Brain microvascular endothelial cell (primary cell): ENCODE results near the gene FERMT2.

Experiments
- DNase-seq: peaks from one replicate; pipeline ENCODE4 v3.0.0-alpha.2; 2020
- H3K27ac ChIP-seq: fragments of 250-450 bp; sonication (Bioruptor Pico); 2 replicates; pipeline ENCODE4 v1.5.1; 2020; ENCODE audit warnings: mild to moderate bottlenecking, moderate library complexity
- H3K27me3 ChIP-seq: fragments of 250-450 bp; sonication (Bioruptor Pico); replicated peaks from 2 replicates; pipeline ENCODE4 v1.5.1; 2020; ENCODE audit warnings: mild to moderate bottlenecking
- H3K36me3 ChIP-seq: fragments of 250-450 bp; sonication (Bioruptor Pico); replicated peaks from 2 replicates; pipeline ENCODE4 v1.5.1; 2020; ENCODE audit warnings: mild to moderate bottlenecking
- H3K4me3 ChIP-seq: 2 replicates; pipeline ENCODE4 v1.5.1; 2011; ENCODE audit warnings: low read depth, mild to moderate bottlenecking, control low read depth, low read length, moderate library complexity
- in situ Hi-C: cut with HindIII; loops from 2 replicates; pipeline ENCODE4 v1.10.0; 2017; ENCODE audit warnings: low sequenced_read_pairs, low pct_ligation_motif_present
- TF ChIP-seq, protein P1 (sequence below): IDR thresholded peaks from 2 replicates; pipeline ENCODE4 v1.5.1; 2011; ENCODE audit warnings: low read depth, mild to moderate bottlenecking, moderate library complexity, low read length, control low read depth, inconsistent platforms; ENCODE audit errors: missing control alignments

The FERMT2 gene

DNA sequence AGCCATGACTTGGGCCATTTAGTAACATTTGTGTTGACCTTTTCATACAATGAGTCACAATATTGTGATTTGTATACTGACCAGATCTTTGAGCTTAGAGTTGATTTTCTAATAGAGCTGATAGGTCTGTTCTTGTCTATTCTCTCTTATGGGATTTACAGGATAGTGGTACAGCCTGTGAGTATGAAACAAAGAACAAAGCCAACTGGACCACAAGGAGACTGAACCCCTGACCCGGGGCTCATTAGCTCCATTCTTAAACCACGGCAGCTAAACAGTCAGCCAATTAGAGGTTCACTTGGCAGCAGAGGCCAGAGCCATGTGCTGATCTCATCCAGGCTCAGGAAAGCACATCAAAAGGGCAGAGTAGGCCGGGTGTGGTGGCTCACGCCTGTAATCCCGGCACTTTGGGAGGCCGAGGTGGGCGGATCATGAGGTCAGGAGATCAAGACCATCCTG is 100.4 kb downstream of the FERMT2 start:
- DNase-seq = no peak
- H3K27ac ChIP-seq = no peak overlapping the region
- in situ Hi-C loops = no loop called here

DNA sequence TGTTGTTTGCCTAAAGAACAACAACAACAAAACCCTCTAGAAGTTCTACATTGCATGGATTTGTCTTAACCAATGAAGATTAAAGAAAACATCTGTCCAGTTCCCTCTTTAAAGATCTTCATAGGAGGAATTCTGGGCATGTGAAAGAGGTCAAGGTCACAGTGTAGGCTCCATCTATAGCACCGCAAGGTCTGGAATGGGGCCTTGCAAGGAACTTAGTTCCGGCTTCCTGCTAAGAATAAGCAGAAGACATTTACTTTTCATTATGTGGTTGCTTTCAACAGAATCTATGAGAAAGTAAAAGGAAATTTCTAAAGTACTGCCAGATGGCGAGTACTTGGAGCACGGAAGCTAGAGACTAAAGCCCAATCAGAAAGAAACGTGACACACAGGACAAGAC is 102.2 kb downstream of the FERMT2 start:
- in situ Hi-C loops = no loop called here
- Histone ChIP-seq H3K27me3 (no peaks in the 10 kb centered on the region), H3K4me3 (no peak overlapping the region), H3K27ac (no peak overlapping the region), H3K36me3 (no peaks in the 10 kb centered on the region)
- TF ChIP-seq, protein P1, sequence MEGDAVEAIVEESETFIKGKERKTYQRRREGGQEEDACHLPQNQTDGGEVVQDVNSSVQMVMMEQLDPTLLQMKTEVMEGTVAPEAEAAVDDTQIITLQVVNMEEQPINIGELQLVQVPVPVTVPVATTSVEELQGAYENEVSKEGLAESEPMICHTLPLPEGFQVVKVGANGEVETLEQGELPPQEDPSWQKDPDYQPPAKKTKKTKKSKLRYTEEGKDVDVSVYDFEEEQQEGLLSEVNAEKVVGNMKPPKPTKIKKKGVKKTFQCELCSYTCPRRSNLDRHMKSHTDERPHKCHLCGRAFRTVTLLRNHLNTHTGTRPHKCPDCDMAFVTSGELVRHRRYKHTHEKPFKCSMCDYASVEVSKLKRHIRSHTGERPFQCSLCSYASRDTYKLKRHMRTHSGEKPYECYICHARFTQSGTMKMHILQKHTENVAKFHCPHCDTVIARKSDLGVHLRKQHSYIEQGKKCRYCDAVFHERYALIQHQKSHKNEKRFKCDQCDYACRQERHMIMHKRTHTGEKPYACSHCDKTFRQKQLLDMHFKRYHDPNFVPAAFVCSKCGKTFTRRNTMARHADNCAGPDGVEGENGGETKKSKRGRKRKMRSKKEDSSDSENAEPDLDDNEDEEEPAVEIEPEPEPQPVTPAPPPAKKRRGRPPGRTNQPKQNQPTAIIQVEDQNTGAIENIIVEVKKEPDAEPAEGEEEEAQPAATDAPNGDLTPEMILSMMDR = no peak
- no peak for DNase-seq

More for the DNA sequence above, 100.4 kb downstream of the FERMT2 start:
- no peaks in the 10 kb centered on the region for H3K27me3 ChIP-seq
- TF ChIP-seq, protein P1 = no peak
- H3K4me3 ChIP-seq = no peak overlapping the region
- H3K36me3 ChIP-seq = no peaks in the 10 kb centered on the region

DNA sequence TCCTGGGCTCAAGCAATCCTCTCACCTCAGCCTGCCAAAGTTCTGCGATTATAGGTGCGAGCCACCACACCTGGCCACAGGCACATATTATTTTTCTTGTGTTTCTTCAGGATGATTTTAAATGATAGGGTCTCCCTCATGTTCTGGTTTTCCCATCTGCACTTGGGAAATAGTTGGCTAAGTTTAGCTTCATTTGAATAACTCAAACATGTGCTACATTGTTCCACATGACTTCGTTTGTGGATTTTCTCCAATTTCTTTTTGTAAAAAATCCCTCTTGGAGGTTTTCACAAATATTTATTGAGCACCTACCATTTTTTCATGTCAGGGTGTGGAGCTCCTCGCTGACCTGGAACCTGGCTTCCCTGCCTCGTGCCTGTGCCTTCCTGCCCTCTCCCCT is 104.3 kb downstream of the FERMT2 start:
- Histone ChIP-seq H3K27ac (no peak overlapping the region), H3K36me3 (no peaks in the 10 kb centered on the region), H3K27me3 (no peaks in the 10 kb centered on the region), H3K4me3 (no peak overlapping the region)
- TF ChIP-seq, protein P1 = no peak
- in situ Hi-C loops = no loop called here
- no peak for DNase-seq

DNA sequence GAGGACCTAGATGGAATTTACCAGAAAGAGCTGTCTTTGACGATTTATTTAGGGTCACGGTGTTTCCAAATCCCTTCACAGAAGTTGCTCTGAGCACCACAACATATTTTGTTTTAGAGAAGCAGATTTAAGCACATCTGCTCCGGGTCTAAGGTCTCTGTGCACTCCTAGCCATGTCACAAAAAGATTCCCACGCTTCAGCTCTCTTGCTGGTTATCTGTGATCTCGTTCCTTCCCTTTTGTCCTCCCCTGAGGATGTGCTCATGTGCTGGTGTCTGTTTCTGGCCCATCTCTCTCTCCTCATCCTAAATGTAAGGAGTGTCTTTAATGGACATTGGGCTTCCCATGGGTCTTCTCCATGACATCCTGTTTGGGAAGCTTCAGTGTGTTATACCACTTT is 105.8 kb downstream of the FERMT2 start:
- Histone ChIP-seq H3K4me3 (no peak overlapping the region), H3K27ac (peak overlapping the region; percentile 14), H3K36me3 (no peaks in the 10 kb centered on the region), H3K27me3 (no peaks in the 10 kb centered on the region)
- no peak for DNase-seq
- TF ChIP-seq, protein P1 = no peak
- in situ Hi-C loops = no loop called here

DNA sequence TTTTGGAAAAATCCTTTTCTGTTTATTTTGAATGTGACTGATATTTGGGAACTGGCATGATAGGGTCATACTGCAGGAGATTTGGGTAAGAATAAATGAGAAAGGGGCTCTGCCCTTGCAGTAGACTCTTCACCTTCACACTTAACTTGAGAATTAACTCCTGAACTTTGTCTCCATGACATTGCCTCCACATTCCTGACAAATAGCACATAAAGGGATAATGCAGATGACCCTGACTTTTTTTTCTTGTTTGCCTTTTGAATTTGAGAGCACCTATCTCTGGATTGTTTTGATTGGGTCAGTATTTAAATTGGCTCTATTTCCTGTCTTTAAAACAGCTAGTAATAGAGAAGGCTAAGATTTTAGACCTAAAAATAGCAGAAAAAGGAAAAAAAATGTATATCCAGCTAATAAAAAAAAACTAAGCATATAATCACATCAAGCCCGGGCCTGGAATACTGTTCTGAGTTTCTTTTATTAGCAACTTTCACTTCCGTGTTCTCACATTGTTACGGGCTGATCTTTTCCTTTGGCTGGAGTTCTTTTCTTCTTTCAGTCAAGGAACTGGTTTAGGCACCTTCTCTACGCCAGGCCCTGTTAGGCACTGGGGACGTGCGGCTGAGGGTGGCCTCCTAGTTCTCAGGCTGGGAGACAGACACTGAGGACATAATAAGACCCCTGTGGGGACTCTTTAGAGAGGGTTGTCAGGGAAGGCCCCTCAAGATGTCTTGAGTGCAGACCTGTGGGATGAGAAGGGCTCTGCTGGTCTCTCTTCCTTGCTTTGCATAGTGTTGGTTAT is 106.4 kb downstream of the FERMT2 start:
- H3K4me3 ChIP-seq = no peak overlapping the region
- peak overlapping the region; percentile 14 for H3K27ac ChIP-seq
- in situ Hi-C loops = no loop called here
- no peak for DNase-seq
- no peaks in the 10 kb centered on the region for H3K36me3 ChIP-seq
- TF ChIP-seq, protein P1 = no peak
- H3K27me3 ChIP-seq = no peaks in the 10 kb centered on the region
